HL-60 (cell line): Measurements from ENCODE around the gene MYH14.

ENCODE experiments used
- DNase-seq, 2 experiments: peaks; one replicate each; pipeline ENCODE4 v3.0.0-alpha.2; 2010 to 2020; ENCODE audit warnings: low read depth in 1 of 2, low spot score in 1 of 2
- H3K27ac ChIP-seq: fragments of 250-450 bp; sonication (Bioruptor Pico); replicated peaks from 2 replicates; pipeline ENCODE4 v1.5.1; 2020; ENCODE audit warnings: mild to moderate bottlenecking, moderate library complexity
- H3K27me3 ChIP-seq: fragments of 250-450 bp; sonication (Bioruptor Pico); 2 replicates; pipeline ENCODE4 v1.5.1; 2021; ENCODE audit warnings: mild to moderate bottlenecking, moderate library complexity; ENCODE audit not compliant: insufficient read depth, poor library complexity, severe bottlenecking
- H3K4me3 ChIP-seq: replicated peaks from 2 replicates; pipeline ENCODE4 v1.5.1; 2011; ENCODE audit warnings: mild to moderate bottlenecking, control low read depth, low read length; ENCODE audit not compliant: insufficient read depth
- GABPA ChIP-seq: IDR thresholded peaks from 2 replicates; pipeline ENCODE4 v1.6.1; 2012; ENCODE audit warnings: low read depth
- POLR2AphosphoS5 ChIP-seq: IDR thresholded peaks from 2 replicates; pipeline ENCODE4 v1.6.1; 2012; ENCODE audit warnings: low read depth
- REST ChIP-seq: IDR thresholded peaks from 2 replicates; pipeline ENCODE4 v1.6.1; 2012; ENCODE audit warnings: low read depth; ENCODE audit not compliant: insufficient replicate concordance
- SPI1 ChIP-seq: IDR thresholded peaks from 2 replicates; pipeline ENCODE4 v1.6.1; 2012; ENCODE audit warnings: low read depth, mild to moderate bottlenecking, borderline replicate concordance
- TF ChIP-seq, protein P1 (sequence below): IDR thresholded peaks from one replicate; pipeline ENCODE4 v1.5.1; 2011; ENCODE audit warnings: low read length, control low read depth, inconsistent platforms; ENCODE audit not compliant: insufficient read depth

Gene MYH14

GRCh38 chr19:50258918-50259372 is 55.5 kb downstream of the MYH14 start:
- Histone ChIP-seq H3K27me3 (no peaks in the 10 kb centered on the region), H3K4me3 (no peak overlapping the region), H3K27ac (no peak overlapping the region)
- no peak for DNase-seq
- TF ChIP-seq REST (no peak), SPI1 (no peak), POLR2AphosphoS5 (no peak), GABPA (no peak)
- TF ChIP-seq, protein P1, sequence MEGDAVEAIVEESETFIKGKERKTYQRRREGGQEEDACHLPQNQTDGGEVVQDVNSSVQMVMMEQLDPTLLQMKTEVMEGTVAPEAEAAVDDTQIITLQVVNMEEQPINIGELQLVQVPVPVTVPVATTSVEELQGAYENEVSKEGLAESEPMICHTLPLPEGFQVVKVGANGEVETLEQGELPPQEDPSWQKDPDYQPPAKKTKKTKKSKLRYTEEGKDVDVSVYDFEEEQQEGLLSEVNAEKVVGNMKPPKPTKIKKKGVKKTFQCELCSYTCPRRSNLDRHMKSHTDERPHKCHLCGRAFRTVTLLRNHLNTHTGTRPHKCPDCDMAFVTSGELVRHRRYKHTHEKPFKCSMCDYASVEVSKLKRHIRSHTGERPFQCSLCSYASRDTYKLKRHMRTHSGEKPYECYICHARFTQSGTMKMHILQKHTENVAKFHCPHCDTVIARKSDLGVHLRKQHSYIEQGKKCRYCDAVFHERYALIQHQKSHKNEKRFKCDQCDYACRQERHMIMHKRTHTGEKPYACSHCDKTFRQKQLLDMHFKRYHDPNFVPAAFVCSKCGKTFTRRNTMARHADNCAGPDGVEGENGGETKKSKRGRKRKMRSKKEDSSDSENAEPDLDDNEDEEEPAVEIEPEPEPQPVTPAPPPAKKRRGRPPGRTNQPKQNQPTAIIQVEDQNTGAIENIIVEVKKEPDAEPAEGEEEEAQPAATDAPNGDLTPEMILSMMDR = no peak

DNA sequence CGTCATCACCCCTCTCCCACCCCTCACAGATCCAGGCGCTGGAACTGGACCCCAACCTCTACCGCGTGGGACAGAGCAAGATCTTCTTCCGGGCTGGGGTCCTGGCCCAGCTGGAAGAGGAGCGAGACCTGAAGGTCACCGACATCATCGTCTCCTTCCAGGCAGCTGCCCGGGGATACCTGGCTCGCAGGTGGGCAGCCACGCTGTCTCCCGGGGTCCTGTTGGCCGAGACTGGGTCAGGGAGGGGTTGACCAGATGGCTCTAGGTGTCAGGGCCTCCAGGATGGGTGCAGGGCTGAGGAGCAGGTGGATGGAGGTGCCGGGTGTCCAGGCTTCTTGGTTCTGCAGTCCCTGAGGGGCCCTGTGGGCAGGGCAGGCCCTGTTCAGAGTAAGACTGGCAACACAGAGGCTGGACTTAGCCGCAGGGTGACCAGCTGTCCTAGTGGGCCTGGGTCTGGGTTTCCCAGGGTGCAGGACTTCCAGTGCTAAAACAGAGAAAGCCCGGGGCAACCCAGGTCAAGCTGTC is 58.1 kb downstream of the MYH14 start:
- no peak for DNase-seq
- no peak overlapping the region for H3K27ac ChIP-seq
- no peaks in the 10 kb centered on the region for H3K27me3 ChIP-seq
- no peak overlapping the region for H3K4me3 ChIP-seq
- TF ChIP-seq POLR2AphosphoS5 (no peak), GABPA (no peak), SPI1 (no peak), REST (no peak)
- TF ChIP-seq, protein P1 = no peak

DNA sequence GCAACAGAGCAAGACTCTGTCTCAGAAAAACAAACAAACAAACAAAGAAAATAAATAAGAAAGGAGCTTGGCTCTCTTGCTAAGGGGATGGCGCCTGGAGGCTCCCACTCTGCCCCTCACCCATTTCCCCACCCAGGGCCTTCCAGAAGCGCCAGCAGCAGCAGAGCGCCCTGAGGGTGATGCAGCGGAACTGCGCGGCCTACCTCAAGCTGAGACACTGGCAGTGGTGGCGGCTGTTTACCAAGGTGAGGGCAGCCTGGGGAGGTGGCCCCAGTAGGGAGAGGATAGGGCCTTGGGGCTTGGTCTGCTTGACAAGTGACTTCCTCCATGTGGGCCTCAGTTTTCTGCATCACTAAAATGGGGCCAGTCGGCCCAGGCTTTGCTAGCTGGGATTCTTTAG is 59.8 kb downstream of the MYH14 start:
- no peak for TF ChIP-seq SPI1
- no peak for TF ChIP-seq REST
- TF ChIP-seq GABPA = no peak
- TF ChIP-seq, protein P1 = no peak
- TF ChIP-seq POLR2AphosphoS5 = no peak
- no peak for DNase-seq
- H3K4me3 ChIP-seq = no peak overlapping the region

More for the DNA sequence above, 59.8 kb downstream of the MYH14 start:
- Histone ChIP-seq H3K27me3 (no peaks in the 10 kb centered on the region), H3K27ac (no peak overlapping the region)
